ENCODE data around the gene CDX4.
"Not testable (repeated sequence)": the region's sequence is repeated elsewhere in the genome, so short reads cannot be mapped to it uniquely, and the experiment has no call there.

Gene CDX4

GRCh38 chrX:73446831-73447230 lies at the start of gene CDX4:
Gene CDX4 (plus strand): TSS chrX:73447053. CDS start chrX:73447254, 201 bp downstream.
- no peak for DNase-seq

- DNase-seq = no peak
Measured at GRCh38 chrX:73398185-73398914, 48.5 kb upstream of the CDX4 start.

- no peak for DNase-seq
Measured at GRCh38 chrX:73400136-73400748, 46.6 kb upstream of the CDX4 start.

- no peak for DNase-seq
Measured at GRCh38 chrX:73401591-73402266, 45.1 kb upstream of the CDX4 start.

GRCh38 chrX:73412930-73413329 lies 33.9 kb upstream of the CDX4 start:
- DNase-seq = no peak

GRCh38 chrX:73447311-73447794 lies 500 bp downstream of the CDX4 start:
- no peak for DNase-seq

- no peak for DNase-seq
Measured at GRCh38 chrX:73448379-73448778, 1.5 kb downstream of the CDX4 start.

- no peak for DNase-seq
Measured at GRCh38 chrX:73455171-73455570, 8.3 kb downstream of the CDX4 start.

- no peak for DNase-seq
Measured at GRCh38 chrX:73457306-73457705, 10.5 kb downstream of the CDX4 start.

GRCh38 chrX:73468376-73468775 lies 21.5 kb downstream of the CDX4 start:
- DNase-seq = no peak

- DNase-seq = no peak
Measured at GRCh38 chrX:73478961-73479360, 32.1 kb downstream of the CDX4 start.

GRCh38 chrX:73481521-73481920 lies 34.7 kb downstream of the CDX4 start:
- DNase-seq = no peak

GRCh38 chrX:73490661-73491060 lies 43.8 kb downstream of the CDX4 start:
- no peak for DNase-seq

- not testable (repeated sequence) for DNase-seq
Measured at GRCh38 chrX:73492178-73492577, 45.3 kb downstream of the CDX4 start.

All from CD4-positive, alpha-beta T cell treated with Interleukin-15 for 1 hour (primary cell).